OCI-LY1 (cell line): ENCODE data around the gene EML5.

Experiments
- H2AFZ ChIP-seq: fragments of 200-600 bp; sonication (generic), shearing (Covaris generic); 2 replicates; pipeline ENCODE4 v1.6.0; 2014; ENCODE audit warnings: antibody characterized with exemption, mild to moderate bottlenecking, low read length
- H3F3A ChIP-seq: fragments of 200-600 bp; sonication (generic), shearing (Covaris generic); 2 replicates; pipeline ENCODE4 v1.6.0; 2014; ENCODE audit warnings: mild to moderate bottlenecking, antibody characterized with exemption, low read length, moderate library complexity; ENCODE audit not compliant: insufficient read depth
- H3K27ac ChIP-seq: fragments of 200-600 bp; sonication (generic); 2 replicates; pipeline ENCODE4 v1.5.1; 2014; ENCODE audit warnings: low read length, mixed run types, mild to moderate bottlenecking, low read depth; ENCODE audit not compliant: poor library complexity, severe bottlenecking
- H3K27me3 ChIP-seq: fragments of 200-600 bp; sonication (generic); 2 replicates; pipeline ENCODE4 v1.6.0; 2014; ENCODE audit warnings: antibody characterized with exemption, mild to moderate bottlenecking, low read length, moderate library complexity; ENCODE audit not compliant: insufficient read depth
- H3K36me3 ChIP-seq: fragments of 200-600 bp; sonication (generic); 2 replicates; pipeline ENCODE4 v1.6.1; 2014; ENCODE audit warnings: mild to moderate bottlenecking, antibody characterized with exemption, low read length, moderate library complexity, mixed read lengths; ENCODE audit not compliant: insufficient read depth
- H3K4me1 ChIP-seq: fragments of 200-600 bp; sonication (generic); 2 replicates; pipeline ENCODE4 v1.5.1; 2014; ENCODE audit warnings: mild to moderate bottlenecking, low read length, moderate library complexity; ENCODE audit not compliant: insufficient read depth, severe bottlenecking
- H3K4me2 ChIP-seq: fragments of 200-600 bp; sonication (generic), shearing (Covaris generic); 2 replicates; pipeline ENCODE4 v1.6.1; 2014; ENCODE audit warnings: low read length
- H3K4me3 ChIP-seq: fragments of 200-600 bp; sonication (generic); 2 replicates; pipeline ENCODE4 v1.5.1; 2014; ENCODE audit warnings: low read length, low read depth, mild to moderate bottlenecking, mixed read lengths; ENCODE audit not compliant: poor library complexity, severe bottlenecking
- H3K79me2 ChIP-seq: fragments of 200-600 bp; shearing (Covaris generic); 2 replicates; pipeline ENCODE4 v1.6.1; 2016; ENCODE audit warnings: mixed run types, low read length, mixed read lengths; ENCODE audit not compliant: insufficient read depth
- H3K9ac ChIP-seq: fragments of 200-600 bp; sonication (generic), shearing (Covaris generic); 2 replicates; pipeline ENCODE4 v1.6.1; 2014; ENCODE audit warnings: mild to moderate bottlenecking, low read length, mixed read lengths
- H3K9me2 ChIP-seq: fragments of 200-600 bp; sonication (generic), shearing (Covaris generic); 2 replicates; pipeline ENCODE4 v1.6.1; 2014; ENCODE audit warnings: low read depth, mild to moderate bottlenecking, low read length, mixed read lengths
- H3K9me3 ChIP-seq: fragments of 200-600 bp; shearing (Covaris generic); 2 replicates; pipeline ENCODE4 v1.6.1; 2014; ENCODE audit warnings: low read length, mixed read lengths
- H4K20me1 ChIP-seq: fragments of 200-600 bp; sonication (generic), shearing (Covaris generic); 2 replicates; pipeline ENCODE4 v1.6.0; 2016; ENCODE audit warnings: mild to moderate bottlenecking, low read length; ENCODE audit not compliant: insufficient read depth
- EZH2 ChIP-seq: fragments of 200-600 bp; sonication (generic), shearing (Covaris generic); IDR thresholded peaks from 2 replicates; pipeline ENCODE4 v1.8.0; 2017; ENCODE audit warnings: borderline replicate concordance, mixed run types, mild to moderate bottlenecking, antibody characterized with exemption, low read length, moderate library complexity, mixed read lengths
- TF ChIP-seq, protein P1 (sequence below): fragments of 200-600 bp; sonication (generic), shearing (Covaris generic); IDR thresholded peaks from 2 replicates; pipeline ENCODE4 v1.5.1; 2017; ENCODE audit warnings: mild to moderate bottlenecking, antibody characterized with exemption, low read length, moderate library complexity, mixed read lengths

EML5 gene

DNA sequence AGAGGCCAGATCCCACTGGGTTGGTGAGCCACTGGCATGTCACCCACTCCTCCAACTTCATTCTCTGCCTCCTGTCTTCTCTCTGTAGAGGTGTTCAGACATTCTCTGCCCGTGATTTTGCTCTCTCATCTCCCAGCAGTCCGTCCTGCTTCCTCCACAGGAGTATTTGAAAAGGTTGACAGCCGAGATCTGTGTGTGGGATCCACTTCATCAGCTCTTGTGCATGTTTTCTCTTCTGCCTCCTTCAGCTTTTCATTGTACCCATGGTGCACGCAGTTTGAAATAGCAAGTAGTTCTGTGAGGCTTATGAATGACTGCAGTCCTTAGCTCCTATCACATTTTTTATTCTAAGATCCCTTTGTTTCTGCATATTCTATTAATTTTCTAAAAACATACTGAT lies 195.2 kb downstream of the EML5 start:
- H3F3A ChIP-seq, result no peaks in the 10 kb centered on the region; the same call in 1 of the 2 replicates
- H4K20me1 ChIP-seq, result no peaks in the 10 kb centered on the region
- H3K4me3 ChIP-seq, result no peak overlapping the region
- no peaks in the 10 kb centered on the region for H3K79me2 ChIP-seq
- H3K27ac ChIP-seq, result no peak overlapping the region
- H3K9me2 ChIP-seq, result no peaks in the 10 kb centered on the region
- no peak overlapping the region for H3K9ac ChIP-seq
- H2AFZ ChIP-seq, result no peak overlapping the region
- TF ChIP-seq, protein P1, sequence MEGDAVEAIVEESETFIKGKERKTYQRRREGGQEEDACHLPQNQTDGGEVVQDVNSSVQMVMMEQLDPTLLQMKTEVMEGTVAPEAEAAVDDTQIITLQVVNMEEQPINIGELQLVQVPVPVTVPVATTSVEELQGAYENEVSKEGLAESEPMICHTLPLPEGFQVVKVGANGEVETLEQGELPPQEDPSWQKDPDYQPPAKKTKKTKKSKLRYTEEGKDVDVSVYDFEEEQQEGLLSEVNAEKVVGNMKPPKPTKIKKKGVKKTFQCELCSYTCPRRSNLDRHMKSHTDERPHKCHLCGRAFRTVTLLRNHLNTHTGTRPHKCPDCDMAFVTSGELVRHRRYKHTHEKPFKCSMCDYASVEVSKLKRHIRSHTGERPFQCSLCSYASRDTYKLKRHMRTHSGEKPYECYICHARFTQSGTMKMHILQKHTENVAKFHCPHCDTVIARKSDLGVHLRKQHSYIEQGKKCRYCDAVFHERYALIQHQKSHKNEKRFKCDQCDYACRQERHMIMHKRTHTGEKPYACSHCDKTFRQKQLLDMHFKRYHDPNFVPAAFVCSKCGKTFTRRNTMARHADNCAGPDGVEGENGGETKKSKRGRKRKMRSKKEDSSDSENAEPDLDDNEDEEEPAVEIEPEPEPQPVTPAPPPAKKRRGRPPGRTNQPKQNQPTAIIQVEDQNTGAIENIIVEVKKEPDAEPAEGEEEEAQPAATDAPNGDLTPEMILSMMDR, result no peak
- no peak for TF ChIP-seq EZH2
- peaks cover 8% of the 10 kb centered on the region for H3K4me1 ChIP-seq
- H3K27me3 ChIP-seq, result no peaks in the 10 kb centered on the region
- H3K9me3 ChIP-seq, result no peaks in the 10 kb centered on the region
- no peak overlapping the region for H3K4me2 ChIP-seq
- peaks cover 63% of the 10 kb centered on the region for H3K36me3 ChIP-seq

DNA sequence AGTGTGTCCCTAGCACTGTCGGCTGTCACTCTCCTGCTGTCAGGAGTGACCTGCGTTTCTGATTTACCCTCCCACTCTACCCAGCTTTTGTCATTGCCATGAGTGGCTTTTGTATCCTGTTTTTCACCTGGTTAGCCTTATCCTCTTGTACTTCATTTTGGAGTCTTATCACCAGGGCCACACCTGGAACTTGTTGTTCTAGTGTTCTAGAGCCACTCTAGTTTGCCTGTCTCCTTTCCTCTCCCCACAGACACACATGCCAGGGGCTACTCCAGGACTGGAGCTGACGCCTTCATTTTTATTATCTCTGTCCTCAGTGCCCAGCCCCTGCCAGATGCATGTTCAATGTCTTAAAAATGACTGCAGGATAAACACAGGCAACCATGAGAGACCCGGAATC lies 195.7 kb downstream of the EML5 start:
- Histone ChIP-seq H3K79me2 (no peaks in the 10 kb centered on the region), H4K20me1 (no peaks in the 10 kb centered on the region), H3K27me3 (no peaks in the 10 kb centered on the region), H3K4me2 (no peak overlapping the region), H3K4me3 (no peak overlapping the region), H3K36me3 (peaks cover 57% of the 10 kb centered on the region), H3K9me2 (no peaks in the 10 kb centered on the region), H3F3A (no peaks in the 10 kb centered on the region; the same call in 1 of the 2 replicates), H3K4me1 (peaks cover 8% of the 10 kb centered on the region), H2AFZ (no peak overlapping the region), H3K27ac (no peak overlapping the region), H3K9ac (no peak overlapping the region), H3K9me3 (no peaks in the 10 kb centered on the region)
- TF ChIP-seq, protein P1, result no peak
- no peak for TF ChIP-seq EZH2

DNA sequence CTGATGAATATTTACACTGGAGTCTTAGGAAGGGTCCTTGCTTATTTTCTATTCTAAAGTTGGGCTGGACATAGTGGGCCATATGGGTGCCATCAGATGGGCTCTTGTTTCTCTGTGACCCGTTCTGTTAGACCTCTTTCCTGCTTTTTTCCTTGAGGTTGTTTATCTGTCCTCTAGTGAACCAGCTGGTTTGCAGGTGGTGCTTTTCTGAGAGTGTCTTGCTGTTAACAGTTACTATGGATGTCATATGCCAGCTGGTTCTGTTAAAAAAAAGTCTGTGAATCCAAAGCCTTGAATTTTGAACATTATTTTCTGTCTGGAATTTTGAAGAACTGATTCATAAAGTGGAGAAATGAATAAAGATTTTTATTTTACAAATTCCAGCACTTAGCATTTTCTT lies 200.7 kb downstream of the EML5 start:
- Histone ChIP-seq H3K4me2 (no peak overlapping the region), H4K20me1 (no peaks in the 10 kb centered on the region), H3F3A (no peaks in the 10 kb centered on the region; the same call in 1 of the 2 replicates), H2AFZ (no peak overlapping the region), H3K4me1 (no peaks in the 10 kb centered on the region), H3K36me3 (peaks cover 63% of the 10 kb centered on the region), H3K9ac (no peak overlapping the region), H3K79me2 (no peaks in the 10 kb centered on the region), H3K27me3 (no peaks in the 10 kb centered on the region), H3K9me3 (no peaks in the 10 kb centered on the region), H3K4me3 (no peak overlapping the region), H3K27ac (no peak overlapping the region), H3K9me2 (no peaks in the 10 kb centered on the region)
- no peak for TF ChIP-seq EZH2
- TF ChIP-seq, protein P1, result no peak
